ENCODE measurements around the gene TP53BP2. TPM values are rescaled to one million over a fixed set of nuclear protein-coding genes. Genes with fewer than 3 reads are reported as not detected.
A peak's percentile ranks its signal among the peaks of the same experiment; 100 is the strongest.

Gene TP53BP2
- total RNA-seq, 1 experiment from 2014 or later = 22.3 TPM

DNA sequence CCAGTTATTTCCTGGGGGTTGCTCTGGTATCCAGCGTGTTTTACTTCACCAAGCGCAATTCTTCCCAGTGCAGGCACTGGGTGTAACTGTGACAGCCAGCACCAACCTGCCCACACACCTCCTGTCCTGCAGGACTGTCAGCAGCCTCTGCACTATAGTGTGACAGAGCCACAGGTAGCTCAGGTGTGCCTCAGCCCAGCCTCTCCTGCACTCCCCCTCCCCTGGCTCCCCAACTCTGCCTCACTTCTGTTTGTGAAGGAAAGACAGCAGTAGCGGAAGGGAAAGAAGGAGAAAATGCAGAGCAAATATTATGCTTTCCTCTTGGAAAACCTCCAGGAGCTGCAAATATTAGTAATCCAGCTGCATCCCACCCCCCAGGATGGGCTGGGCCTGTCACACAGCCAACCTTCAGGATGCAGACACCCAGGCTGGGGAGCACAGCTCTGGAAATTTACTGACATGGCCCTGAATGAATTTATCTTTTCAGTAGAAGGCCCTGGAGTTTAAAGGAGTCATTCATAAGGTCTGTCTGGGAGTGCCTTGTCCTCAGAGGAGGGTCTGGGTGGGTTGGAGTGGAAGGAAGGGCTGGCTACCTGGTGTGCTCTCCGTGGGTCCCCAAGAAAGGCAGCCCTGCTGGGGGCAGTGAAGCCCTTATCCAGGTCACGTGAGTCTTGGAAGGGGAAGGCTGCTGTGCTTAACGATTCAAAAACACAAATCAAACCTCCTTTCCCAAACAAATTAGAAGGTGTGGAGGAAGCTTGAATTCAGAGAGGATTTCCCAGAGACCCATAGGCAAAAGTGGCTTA lies 112.6 kb downstream of the TP53BP2 start:
- Histone ChIP-seq H3K9me3 (no peaks in the 10 kb centered on the region), H3K36me3 (peaks cover 55% of the 10 kb centered on the region), H3K4me3 (no peak overlapping the region), H3K27me3 (no peaks in the 10 kb centered on the region)
- DNase-seq = peak; percentile 36

DNA sequence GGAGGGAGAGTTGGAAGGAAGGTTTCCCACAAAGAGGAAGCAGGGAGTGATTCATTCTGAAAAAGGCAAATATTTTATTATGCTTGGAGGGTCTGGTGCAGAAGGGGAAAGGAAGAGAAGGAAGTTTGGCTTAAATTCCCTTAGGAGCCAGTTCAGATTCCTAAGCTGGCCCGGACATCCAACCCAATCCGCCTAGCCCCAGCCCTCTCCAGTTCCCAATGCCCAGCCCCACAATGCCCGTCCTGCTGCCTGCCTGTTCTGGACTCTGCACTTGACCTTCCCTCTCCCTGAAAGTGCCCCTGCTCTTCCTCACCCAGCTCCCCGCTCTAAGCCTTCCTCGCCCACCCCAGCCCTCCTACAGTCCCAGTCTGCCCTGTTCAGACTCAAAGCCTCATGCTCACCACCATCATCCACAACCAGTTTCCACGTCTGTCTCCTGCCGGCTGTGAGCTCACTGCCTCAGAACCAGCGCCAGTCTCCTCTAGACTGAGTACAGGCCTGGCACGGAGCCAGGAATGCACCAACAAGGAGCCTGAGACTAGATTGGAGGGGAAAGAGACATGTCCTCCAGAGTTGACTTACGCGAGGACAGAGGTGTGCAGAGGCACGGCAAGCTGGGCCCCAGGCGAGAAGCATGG lies 114.5 kb downstream of the TP53BP2 start:
- Histone ChIP-seq H3K27me3 (no peaks in the 10 kb centered on the region), H3K36me3 (peaks cover 65% of the 10 kb centered on the region), H3K9me3 (no peaks in the 10 kb centered on the region), H3K4me3 (no peak overlapping the region)
- peak; percentile 70 for DNase-seq

DNA sequence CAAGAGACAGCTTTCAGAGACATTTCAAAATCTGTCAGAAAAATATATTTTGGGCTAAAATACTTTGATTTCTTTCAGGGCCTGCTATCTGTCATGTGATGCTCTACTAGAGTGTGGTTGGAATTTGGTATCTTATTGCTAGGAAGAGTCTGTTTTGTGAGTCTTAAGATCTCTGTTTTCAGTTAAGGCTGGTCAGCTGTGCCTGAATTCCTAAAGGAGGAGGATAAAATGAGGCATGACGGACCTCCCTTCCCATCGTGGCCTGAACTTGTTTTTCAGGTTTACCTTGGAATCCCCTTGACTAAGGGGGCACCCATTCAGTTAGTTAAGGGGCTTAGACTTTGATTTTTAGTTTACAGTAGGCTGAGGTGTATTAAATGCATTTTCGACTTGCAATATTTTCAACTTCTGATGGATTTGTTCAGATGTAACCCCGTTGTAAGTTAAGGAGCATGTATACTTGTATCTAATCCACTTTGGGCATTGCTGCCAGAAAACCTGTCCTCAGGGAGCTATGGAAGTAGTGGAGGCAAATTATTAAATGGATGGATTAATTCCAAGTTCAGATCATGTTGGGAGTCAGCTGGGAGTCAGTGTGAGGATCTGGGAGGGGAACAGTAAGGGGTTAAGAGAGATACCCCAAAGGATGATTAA lies 115.1 kb downstream of the TP53BP2 start:
- H3K9me3 ChIP-seq = no peaks in the 10 kb centered on the region
- DNase-seq = peak; percentile 34
- peaks cover 64% of the 10 kb centered on the region for H3K36me3 ChIP-seq
- no peaks in the 10 kb centered on the region for H3K27me3 ChIP-seq
- H3K4me3 ChIP-seq = no peak overlapping the region

DNA sequence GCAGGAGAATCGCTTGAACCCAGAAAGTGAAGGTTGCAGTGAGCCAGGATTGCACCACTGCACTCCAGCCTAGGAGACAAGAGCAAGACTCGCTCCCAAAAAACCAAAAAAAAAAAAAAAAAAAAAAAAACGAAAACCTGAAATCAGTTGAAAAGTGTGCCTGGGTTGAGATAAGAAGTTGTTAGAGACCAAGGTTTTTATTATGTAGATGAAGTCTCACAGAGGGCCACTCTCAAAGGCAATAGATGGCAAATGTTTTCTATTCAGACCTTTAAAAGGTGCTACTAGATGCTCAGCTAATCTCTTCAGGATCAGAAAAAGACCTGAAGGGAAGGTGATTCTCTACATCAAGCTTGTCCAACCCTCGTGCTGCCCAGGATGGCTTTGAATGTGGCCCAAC lies 115.8 kb downstream of the TP53BP2 start:
- Histone ChIP-seq H3K27me3 (no peaks in the 10 kb centered on the region), H3K9me3 (no peaks in the 10 kb centered on the region), H3K4me3 (no peak overlapping the region), H3K36me3 (peaks cover 68% of the 10 kb centered on the region)
- DNase-seq = no peak

Other genes with a start within 250 kb of the TP53BP2 start
- not detected in 2 replicates for gene CAPN8, start 180.2 kb downstream of the TP53BP2 start, total RNA-seq (2014; rRNA removed; shearing (Covaris generic); ENCODE audit: low replicate concordance)
- gene CAPN2, start 133.4 kb downstream of the TP53BP2 start, total RNA-seq (2014; rRNA removed; shearing (Covaris generic); ENCODE audit: low replicate concordance) = 198 and 218 TPM in 2 replicates